Measurements from ENCODE around the gene MAD1L1.
A peak's percentile ranks its signal among the peaks of the same experiment; 100 is the strongest.

Gene MAD1L1

GRCh38 chr7:1928645-1929348 is 303.9 kb downstream of the MAD1L1 start:
- H3K4me3 ChIP-seq (ENCODE audit: low read length) = no peak overlapping the region
- TF ChIP-seq, protein P1, sequence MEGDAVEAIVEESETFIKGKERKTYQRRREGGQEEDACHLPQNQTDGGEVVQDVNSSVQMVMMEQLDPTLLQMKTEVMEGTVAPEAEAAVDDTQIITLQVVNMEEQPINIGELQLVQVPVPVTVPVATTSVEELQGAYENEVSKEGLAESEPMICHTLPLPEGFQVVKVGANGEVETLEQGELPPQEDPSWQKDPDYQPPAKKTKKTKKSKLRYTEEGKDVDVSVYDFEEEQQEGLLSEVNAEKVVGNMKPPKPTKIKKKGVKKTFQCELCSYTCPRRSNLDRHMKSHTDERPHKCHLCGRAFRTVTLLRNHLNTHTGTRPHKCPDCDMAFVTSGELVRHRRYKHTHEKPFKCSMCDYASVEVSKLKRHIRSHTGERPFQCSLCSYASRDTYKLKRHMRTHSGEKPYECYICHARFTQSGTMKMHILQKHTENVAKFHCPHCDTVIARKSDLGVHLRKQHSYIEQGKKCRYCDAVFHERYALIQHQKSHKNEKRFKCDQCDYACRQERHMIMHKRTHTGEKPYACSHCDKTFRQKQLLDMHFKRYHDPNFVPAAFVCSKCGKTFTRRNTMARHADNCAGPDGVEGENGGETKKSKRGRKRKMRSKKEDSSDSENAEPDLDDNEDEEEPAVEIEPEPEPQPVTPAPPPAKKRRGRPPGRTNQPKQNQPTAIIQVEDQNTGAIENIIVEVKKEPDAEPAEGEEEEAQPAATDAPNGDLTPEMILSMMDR (conservative IDR thresholded peaks at IDR 0.05; ENCODE audit: low read length) = no peak
- no peak for DNase-seq (ENCODE audit: low read depth)

DNA sequence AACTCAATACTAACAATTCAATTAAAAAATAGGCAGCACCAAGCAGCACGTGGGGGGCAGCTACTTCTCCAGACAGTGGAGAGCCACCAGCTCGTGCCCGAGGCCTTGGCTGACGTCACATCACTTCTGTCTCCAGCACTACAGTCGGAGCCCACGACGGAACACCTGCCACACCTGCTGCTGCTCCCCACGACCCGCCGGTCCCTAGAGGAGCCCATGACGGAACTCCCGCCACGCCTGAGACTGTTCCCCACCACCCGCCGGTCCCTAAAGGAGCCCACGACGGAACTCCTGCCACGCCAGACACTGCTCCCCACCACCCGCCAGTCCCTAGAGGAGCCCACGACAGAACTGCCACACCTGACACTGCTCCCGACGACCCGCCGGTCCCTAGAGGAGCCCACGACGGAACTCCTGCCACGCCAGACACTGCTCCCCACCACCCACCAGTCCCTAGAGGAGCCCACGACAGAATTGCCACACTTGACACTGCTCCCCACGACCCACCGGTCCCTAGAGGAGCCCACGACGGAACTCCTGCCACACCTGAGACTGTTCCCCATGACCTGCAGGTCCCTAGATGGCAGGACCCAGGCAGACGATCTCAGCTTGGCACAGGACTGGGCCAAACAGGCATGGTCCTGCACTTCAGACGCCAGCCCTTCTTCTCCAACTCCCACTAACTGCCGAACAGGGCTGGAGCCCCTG is 304.7 kb downstream of the MAD1L1 start:
- H3K4me3 ChIP-seq (ENCODE audit: low read length) = no peak overlapping the region
- TF ChIP-seq, protein P1 (conservative IDR thresholded peaks at IDR 0.05; ENCODE audit: low read length) = no peak
- DNase-seq (ENCODE audit: low read depth) = no peak

GRCh38 chr7:1926908-1927306 is 305.8 kb downstream of the MAD1L1 start:
- no peak overlapping the region for H3K4me3 ChIP-seq (ENCODE audit: low read length)
- TF ChIP-seq, protein P1 (conservative IDR thresholded peaks at IDR 0.05; ENCODE audit: low read length) = no peak
- no peak for DNase-seq (ENCODE audit: low read depth)

- H3K4me3 ChIP-seq (ENCODE audit: low read length) = no peak overlapping the region
- DNase-seq (ENCODE audit: low read depth) = no peak
- TF ChIP-seq, protein P1 (conservative IDR thresholded peaks at IDR 0.05; ENCODE audit: low read length) = no peak
These were observed 306.5 kb downstream of the MAD1L1 start for GRCh38 chr7:1925973-1926907.

- TF ChIP-seq, protein P1 (conservative IDR thresholded peaks at IDR 0.05; ENCODE audit: low read length) = peak; percentile 9; the same call in 1 of the 2 replicates
- H3K4me3 ChIP-seq (ENCODE audit: low read length) = no peak overlapping the region
- no peak for DNase-seq (ENCODE audit: low read depth)
These were observed 307.4 kb downstream of the MAD1L1 start for GRCh38 chr7:1925349-1925748.

- H3K4me3 ChIP-seq (ENCODE audit: low read length) = no peak overlapping the region
- DNase-seq (ENCODE audit: low read depth) = peak; percentile 62
- TF ChIP-seq, protein P1 (conservative IDR thresholded peaks at IDR 0.05; ENCODE audit: low read length) = no peak
These were observed 308.4 kb downstream of the MAD1L1 start for GRCh38 chr7:1924258-1924817.
